NCI-H774 (cell line): ENCODE results near the gene CAMTA1.
A peak's percentile ranks its signal among the peaks of the same experiment; 100 is the strongest.

ENCODE experiments used
- DNase-seq: peaks from one replicate; lab custom pipeline; 2025; lab: John Stamatoyannopoulos, UW

Gene CAMTA1

GRCh38 chr1:7198664-7199063, 413.4 kb downstream of the CAMTA1 start:
- no peak for DNase-seq

DNA sequence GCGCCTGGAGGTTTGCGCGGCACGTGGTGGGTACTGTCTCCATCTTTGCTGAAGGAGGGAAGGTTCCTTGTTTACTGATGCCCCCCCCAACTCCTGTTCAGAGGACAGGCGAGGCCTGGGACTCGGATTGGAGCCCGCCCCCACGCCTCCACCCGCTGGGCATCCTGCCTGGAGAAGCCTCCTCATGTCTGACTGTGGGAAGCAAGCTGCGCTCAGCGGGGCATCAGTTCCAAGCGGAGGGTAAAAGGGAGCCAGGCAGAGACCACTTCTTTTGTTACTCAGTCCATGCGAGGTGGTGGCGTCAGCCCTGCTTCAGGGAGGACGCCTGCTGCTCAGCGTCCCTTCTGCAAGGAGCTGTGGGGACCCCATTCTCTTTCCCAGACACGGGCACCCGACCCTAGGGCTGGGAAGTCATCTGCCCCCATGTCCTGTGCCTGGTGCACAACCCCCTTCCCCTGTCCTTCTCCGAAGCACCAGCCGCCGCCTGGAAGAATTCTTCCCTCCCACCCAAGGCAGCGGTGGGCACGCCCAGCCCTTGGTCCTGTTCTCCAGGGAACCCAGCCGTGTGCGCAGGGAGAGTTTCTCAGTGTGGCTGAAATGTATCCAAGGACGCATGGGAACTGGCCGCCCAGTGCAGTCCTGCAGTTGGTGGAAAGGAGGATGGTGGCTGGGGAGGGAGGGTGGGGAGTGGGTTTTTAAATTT, 414.0 kb downstream of the CAMTA1 start:
- DNase-seq: no peak

- peak; percentile 45 for DNase-seq
These were observed 422.8 kb downstream of the CAMTA1 start for GRCh38 chr1:7207875-7208646.

- no peak for DNase-seq
These were observed 423.5 kb downstream of the CAMTA1 start for GRCh38 chr1:7208647-7209180.

- no peak for DNase-seq
These were observed 424.1 kb downstream of the CAMTA1 start for GRCh38 chr1:7209336-7209735.

- DNase-seq: no peak
These were observed 433.1 kb downstream of the CAMTA1 start for GRCh38 chr1:7218210-7218832.

GRCh38 chr1:7219031-7219430, 433.8 kb downstream of the CAMTA1 start:
- DNase-seq: no peak

GRCh38 chr1:7220007-7220406, 434.8 kb downstream of the CAMTA1 start:
- DNase-seq: no peak

DNA sequence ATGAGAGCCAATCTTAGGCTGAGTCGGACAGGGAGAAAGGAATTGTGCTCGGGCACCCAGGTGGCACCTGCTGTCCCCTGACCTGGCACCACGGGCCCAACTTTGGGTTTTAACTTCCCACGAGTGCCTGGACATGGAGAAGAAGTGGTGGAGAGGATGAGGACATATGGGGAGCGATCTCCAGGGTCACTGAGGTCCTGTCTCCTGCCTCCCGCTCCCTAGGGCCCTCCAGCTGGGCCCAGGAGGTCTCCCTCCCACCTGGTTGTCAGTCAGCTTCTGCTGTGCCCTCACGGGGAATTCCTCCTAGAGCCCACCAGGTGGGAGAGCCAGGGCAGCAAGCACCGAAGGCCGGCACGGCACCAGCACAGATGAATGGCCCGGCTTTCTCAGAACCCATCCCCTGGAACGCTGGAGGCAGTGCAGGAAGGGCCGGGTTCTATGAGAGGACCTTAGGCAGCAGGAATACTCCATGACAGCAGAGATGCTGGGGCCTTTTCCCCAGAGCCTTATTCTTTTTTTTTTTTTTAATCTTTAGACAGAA, 435.5 kb downstream of the CAMTA1 start:
- DNase-seq: no peak

DNA sequence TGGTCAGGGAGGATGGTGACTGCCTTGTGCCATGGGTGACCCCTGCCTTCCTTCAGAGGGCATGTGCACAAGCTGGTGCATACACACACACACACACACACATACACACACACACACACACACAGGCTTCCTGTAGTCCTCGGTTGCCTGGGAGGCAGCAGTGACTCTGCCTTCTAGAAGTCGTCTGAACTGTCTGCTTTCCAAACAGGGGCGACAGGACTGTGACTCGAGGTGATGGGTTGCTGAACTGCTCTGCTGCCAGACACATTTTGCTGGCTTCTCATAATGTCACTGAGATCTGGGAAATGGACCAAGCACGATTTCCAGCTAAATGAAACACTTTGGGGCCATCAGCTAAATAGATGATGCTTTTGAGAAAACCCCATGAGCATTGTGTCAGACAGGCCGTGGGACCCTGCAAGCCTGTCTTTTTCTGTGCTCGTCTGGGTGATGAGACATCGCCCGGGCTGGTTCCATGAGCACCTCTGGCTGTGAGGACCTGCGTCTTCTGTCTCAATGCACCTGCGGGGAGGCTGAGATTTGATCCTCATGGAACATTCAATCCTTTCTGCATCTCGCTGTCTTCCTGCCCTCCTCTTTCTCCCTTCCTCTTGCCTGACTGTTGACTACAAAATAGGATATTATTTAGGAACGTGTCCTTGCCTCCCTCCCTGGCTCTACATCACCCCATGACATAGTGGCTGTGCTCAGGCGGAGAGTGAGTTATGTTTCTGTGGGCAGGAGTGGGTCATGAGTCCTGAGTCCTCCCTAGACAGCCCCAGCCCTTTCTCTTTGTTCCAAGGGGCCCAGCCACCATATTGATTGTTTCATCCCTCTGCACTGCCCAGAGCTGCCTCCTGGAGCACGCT, 436.8 kb downstream of the CAMTA1 start:
- no peak for DNase-seq

DNA sequence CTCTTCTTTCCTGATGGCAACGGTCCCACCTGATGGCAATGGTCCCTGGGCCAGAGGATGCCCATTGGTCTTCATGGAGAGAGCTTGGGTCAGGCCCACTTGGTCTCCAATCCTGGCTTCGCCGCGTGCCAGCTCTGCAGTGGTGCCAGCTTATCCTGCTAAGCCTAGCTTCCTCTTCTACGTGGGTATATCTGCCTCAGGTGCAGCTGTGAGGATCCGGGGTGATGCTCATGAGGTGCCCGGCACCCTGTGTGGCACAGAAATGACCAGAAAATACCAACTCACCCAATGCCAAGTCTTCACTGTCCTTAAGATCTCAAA, 437.4 kb downstream of the CAMTA1 start:
- no peak for DNase-seq

DNA sequence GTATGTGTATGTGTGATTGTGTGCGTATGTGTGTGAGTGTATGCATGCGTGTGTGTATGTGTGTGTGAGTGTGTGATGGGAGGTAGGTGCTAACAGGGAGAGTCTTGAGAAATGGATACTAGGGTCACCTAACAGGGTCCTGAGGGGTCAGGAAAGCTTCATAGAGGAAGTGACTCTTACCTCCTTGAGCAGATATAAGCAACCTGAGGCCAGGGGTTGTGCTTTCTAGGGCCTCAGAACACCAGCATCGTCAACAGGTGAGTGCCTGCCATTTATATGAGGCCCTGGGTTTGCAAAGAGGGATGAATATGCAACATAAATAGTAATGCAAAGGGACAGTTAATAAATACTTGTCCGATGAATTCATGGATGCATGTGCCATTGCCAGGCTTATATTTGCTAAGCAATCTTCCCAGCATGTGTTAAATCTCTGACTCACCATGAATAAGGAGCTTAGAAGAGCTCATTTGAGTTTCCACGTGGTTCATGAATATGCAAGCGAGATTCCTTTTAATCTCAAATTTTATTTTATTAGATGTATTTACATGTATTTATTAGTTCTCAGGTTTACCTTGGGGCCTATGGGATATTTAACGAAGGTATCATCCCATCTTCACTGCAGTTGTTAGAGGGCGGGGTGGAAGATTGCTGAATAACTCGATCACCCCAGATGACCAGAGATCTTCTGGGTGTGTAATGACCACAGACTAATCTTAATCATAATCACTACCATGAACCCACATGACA, 438.3 kb downstream of the CAMTA1 start:
- DNase-seq: no peak

DNA sequence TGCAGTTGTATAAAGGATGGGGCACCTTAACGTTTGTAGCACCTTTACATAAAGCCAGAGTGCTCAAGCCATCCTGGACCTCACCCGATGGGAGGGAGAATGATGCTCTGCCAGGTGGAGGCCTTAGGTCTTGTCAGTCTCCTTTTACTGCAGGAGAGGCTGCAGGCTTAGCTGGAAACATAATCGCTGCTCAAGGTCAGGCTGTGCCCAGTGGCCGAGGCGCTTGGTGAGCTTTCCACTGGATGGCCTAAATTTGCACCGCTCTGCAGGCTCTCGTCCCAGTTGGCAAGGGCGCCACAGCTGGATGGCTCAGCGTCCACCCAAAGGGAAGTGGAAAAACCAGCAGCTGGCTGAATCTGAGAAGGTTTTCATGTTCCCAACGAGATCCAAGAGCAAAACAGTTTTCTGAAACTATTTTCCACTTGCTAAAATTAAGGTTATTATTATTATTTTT, 438.9 kb downstream of the CAMTA1 start:
- no peak for DNase-seq

GRCh38 chr1:7224644-7225043, 439.4 kb downstream of the CAMTA1 start:
- no peak for DNase-seq

GRCh38 chr1:7225711-7226505, 440.7 kb downstream of the CAMTA1 start:
- DNase-seq: no peak

DNA sequence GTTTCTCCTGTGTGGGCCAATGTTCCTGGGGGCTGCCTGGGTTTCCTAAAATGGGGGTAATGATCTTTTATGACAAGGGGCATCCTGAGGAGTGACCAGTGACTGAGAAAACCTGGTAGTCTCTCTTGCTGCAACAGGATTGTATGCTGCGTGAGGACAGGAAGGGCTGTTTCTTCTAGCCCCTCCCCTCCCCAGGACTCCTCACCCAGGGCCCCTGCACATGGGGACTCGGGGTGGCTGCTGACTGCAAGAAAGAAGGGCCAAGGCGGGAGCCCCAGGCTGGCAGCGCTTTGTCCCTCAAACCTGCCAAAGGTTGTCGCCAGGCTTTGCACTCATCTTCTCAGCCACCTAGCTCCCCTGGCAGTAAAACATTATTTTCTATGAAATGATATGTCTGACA, 442.4 kb downstream of the CAMTA1 start:
- DNase-seq: no peak

DNA sequence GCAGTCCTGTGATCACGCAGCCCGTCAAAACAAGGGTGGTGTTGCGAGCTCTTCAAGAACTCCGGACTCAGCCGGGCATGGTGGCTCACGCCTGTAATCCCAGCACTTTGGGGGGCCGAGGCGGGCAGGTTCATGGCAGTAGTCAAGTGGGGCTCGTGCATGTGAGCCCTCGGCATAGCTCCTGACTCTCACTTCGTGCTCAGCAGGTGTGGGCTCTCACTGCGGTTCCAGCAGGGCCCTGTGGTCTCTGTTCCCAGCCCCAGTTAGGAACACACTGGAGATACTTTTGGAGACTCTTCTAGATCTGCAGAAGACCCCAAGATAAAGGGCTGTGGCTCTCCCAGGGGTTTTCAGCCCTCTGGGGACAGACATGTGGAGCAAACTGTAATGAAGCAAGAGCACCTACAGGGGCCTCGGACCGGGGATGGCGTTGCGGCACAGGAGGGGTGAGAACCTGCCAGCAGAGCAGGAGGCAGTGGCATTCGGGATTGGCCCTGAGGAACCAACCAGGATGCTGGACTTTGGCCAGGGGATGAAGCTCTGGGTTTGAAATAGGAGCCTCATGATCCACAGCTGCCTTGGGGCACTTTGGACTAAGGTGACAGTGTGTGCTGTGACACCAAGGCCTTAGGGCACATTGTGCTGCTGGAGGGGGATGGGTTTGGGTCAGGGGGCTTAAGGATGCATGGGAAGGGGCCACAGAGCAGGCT, 443.2 kb downstream of the CAMTA1 start:
- DNase-seq: no peak

DNA sequence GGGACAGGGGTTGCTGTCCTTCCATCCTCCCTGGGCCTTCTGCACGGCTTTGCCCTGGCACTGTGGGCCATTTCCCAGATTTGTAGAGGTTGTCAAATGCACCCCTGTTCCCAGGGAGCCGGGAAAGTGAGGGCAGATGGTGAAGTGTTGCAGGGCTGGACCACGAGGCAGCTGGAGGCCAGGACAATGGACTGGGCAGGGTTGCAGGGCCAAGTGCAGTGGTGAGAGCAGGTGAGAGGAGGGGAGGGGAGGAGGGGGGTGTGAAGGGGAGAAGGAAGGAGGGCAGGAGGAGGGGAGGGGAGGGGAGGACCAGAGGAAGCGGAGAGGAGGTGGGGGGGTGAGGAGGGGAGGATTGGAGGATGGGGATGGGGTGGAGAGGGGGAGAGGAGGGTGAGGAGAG, 443.9 kb downstream of the CAMTA1 start:
- no peak for DNase-seq
